ENCODE results near the gene SEC16A.

Gene SEC16A

DNA sequence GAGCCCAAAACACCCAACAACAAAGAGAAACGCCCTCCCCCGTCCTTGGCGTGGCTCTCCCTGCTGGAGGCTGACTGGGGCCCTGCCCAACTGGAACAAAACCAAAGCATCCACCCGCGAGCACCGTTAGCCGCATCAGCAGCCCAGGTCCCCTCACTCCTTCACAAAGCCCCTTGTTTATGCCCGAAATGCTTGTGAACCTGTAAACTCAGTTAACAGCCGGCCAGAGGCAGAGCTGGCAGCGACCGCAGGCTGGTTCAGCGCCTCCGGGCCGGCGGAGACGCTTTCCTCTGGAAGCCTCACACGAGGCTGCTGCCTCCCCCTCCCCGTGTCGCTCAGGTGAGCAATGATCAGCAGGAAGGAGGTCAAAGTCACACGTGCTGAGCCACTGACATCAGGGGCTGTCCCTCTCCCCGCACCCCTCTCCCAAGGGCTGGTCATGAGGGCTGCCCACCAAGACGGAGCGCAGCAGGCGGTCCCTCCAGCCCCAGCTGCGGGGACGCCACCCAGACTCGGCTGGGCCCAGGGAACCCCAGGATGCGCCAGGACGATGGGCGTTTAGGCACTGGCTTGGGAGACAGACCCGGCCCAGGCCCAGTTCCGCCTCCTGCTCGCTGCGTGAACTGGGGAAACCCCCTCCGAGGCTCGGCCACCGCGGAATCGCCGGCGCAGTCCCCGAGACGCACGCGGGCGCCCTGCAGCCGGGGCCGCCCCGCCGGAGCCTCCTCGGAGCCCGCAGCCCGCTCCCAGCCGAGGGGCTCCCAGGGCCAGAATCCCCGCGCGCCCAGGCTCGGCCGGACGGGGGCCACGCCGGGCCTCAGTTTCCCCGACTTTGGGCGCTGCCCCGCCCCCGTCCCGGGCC is 83.4 kb downstream of the SEC16A start:
- ChIA-PET CTCF (no interaction called here), POLR2A (interaction anchor here (0.5 to 1.3 kb wide), 2 partner anchors 10 to 20 kb away, joined by 3 read pairs; no protein-coding TSS in a partner anchor)
- TF ChIP-seq HDGF (IDR thresholded peaks at IDR 0.05; ENCODE audit: borderline replicate concordance) (no peak), CTBP1 (IDR thresholded peaks at IDR 0.05; ENCODE audit: borderline replicate concordance) (no peak), SUZ12 (IDR thresholded peaks at IDR 0.05) (no peak), TARDBP (IDR thresholded peaks at IDR 0.05) (no peak), L3MBTL2 (conservative IDR thresholded peaks at IDR 0.05) (no peak), ELF4 (IDR thresholded peaks at IDR 0.05) (no peak), SP1 (IDR thresholded peaks at IDR 0.05) (no peak), LEF1 (IDR thresholded peaks at IDR 0.05; ENCODE audit: borderline replicate concordance) (no peak), NFRKB (IDR thresholded peaks at IDR 0.05) (no peak), FOXK2 (IDR thresholded peaks at IDR 0.05) (no peak)
- TF ChIP-seq, protein P1, sequence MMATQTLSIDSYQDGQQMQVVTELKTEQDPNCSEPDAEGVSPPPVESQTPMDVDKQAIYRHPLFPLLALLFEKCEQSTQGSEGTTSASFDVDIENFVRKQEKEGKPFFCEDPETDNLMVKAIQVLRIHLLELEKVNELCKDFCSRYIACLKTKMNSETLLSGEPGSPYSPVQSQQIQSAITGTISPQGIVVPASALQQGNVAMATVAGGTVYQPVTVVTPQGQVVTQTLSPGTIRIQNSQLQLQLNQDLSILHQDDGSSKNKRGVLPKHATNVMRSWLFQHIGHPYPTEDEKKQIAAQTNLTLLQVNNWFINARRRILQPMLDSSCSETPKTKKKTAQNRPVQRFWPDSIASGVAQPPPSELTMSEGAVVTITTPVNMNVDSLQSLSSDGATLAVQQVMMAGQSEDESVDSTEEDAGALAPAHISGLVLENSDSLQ (IDR thresholded peaks at IDR 0.05) = no peak
- DNase-seq (ENCODE audit: extremely low spot score) = peak; percentile 27

DNA sequence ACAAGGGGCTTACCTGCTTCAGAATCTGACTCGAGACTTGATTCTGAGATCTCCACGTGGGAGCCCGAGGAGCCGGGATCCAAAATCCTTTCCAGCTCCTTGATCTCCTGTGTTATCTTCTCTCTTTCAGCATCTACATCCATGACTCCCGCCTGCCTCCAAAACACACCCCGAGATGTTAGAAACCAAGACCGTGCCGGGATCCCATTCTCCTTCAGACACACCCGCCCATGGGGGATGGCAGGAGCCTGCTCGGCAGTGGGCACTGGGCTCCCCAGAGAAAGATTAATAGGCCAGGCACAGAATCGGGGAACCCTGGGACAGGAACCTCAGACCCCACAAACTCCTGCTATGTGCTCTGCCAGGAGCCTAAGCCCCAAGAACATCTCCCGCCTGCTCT is 84.6 kb downstream of the SEC16A start:
- no peak for DNase-seq (ENCODE audit: extremely low spot score)
- CTCF ChIA-PET = no interaction called here
- no peak for TF ChIP-seq FOXA1 (IDR thresholded peaks at IDR 0.05)
- no peak for TF ChIP-seq NFRKB (IDR thresholded peaks at IDR 0.05)
- no peak for TF ChIP-seq ARNT (IDR thresholded peaks at IDR 0.05)
- TF ChIP-seq, protein P1 (IDR thresholded peaks at IDR 0.05) = no peak
- TF ChIP-seq LEF1 (IDR thresholded peaks at IDR 0.05; ENCODE audit: borderline replicate concordance) = no peak
- no peak for TF ChIP-seq FOXM1 (IDR thresholded peaks at IDR 0.05; ENCODE audit: borderline replicate concordance)
- TF ChIP-seq SP1 (IDR thresholded peaks at IDR 0.05) = no peak
- no peak for TF ChIP-seq ZNF384 (IDR thresholded peaks at IDR 0.05)
- TF ChIP-seq TARDBP (IDR thresholded peaks at IDR 0.05) = no peak
- no peak for TF ChIP-seq HDGF (IDR thresholded peaks at IDR 0.05; ENCODE audit: borderline replicate concordance)
- TF ChIP-seq SUZ12 (IDR thresholded peaks at IDR 0.05) = no peak
- TF ChIP-seq BHLHE40 (IDR thresholded peaks at IDR 0.05; ENCODE audit: borderline replicate concordance) = no peak
- TF ChIP-seq CTBP1 (IDR thresholded peaks at IDR 0.05; ENCODE audit: borderline replicate concordance) = no peak
- no peak for TF ChIP-seq ELF4 (IDR thresholded peaks at IDR 0.05)
- no peak for TF ChIP-seq L3MBTL2 (conservative IDR thresholded peaks at IDR 0.05)
- POLR2A ChIA-PET = interaction anchor here (1.3 kb wide), 1 partner anchor 11 kb away, joined by 3 read pairs; no protein-coding TSS in a partner anchor

DNA sequence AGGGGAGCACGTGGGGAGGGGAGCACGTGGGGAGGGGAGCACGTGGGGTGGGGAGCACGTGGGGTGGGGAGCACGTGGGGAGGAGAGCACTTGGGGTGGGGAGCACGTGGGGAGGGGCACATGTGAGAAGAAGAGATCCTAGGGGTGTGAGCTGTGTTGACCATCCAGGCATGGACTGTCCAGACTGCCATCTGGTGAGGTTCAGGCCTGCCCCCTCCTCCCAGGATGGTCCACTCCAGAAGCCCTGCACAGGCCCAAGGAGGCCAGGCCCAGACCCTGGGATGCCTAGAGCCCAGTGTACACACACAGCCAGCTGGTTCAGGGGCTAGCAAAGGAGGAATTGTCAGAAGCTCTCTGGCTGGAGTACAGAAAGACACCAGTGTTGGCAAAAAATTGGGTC is 85.2 kb downstream of the SEC16A start:
- CTCF ChIA-PET = no interaction called here
- TF ChIP-seq NFRKB (IDR thresholded peaks at IDR 0.05) (no peak), FOXM1 (IDR thresholded peaks at IDR 0.05; ENCODE audit: borderline replicate concordance) (no peak), SUZ12 (IDR thresholded peaks at IDR 0.05) (no peak), ELF4 (IDR thresholded peaks at IDR 0.05) (no peak), SP1 (IDR thresholded peaks at IDR 0.05) (no peak), FOXA1 (IDR thresholded peaks at IDR 0.05) (no peak), HDGF (IDR thresholded peaks at IDR 0.05; ENCODE audit: borderline replicate concordance) (no peak), BHLHE40 (IDR thresholded peaks at IDR 0.05; ENCODE audit: borderline replicate concordance) (no peak), FOXK2 (IDR thresholded peaks at IDR 0.05) (no peak)
- POLR2A ChIA-PET = interaction anchor here (1.0 kb wide), 1 partner anchor 35 kb away, joined by 4 read pairs; no protein-coding TSS in a partner anchor
- no peak for DNase-seq (ENCODE audit: extremely low spot score)

DNA sequence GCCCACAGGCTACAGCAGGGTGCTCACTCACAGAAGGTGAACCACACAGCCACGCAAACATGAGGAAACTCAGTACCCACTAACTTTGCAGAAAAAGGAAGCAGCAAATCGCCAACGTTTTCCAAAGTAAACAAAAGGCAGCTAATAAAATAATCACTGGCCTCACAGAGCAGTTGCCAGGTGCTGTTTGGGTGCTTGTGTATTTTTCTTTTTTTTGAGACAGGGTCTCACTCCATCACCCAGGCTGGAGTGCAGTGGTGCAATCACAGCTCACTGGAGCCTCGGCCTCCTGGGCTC is 86.7 kb downstream of the SEC16A start:
- TF ChIP-seq FOXM1 (IDR thresholded peaks at IDR 0.05; ENCODE audit: borderline replicate concordance) = no peak
- no peak for TF ChIP-seq FOXK2 (IDR thresholded peaks at IDR 0.05)
- TF ChIP-seq ZNF384 (IDR thresholded peaks at IDR 0.05) = no peak
- TF ChIP-seq HDGF (IDR thresholded peaks at IDR 0.05; ENCODE audit: borderline replicate concordance) = no peak
- no peak for TF ChIP-seq SUZ12 (IDR thresholded peaks at IDR 0.05)
- no peak for TF ChIP-seq SP1 (IDR thresholded peaks at IDR 0.05)

DNA sequence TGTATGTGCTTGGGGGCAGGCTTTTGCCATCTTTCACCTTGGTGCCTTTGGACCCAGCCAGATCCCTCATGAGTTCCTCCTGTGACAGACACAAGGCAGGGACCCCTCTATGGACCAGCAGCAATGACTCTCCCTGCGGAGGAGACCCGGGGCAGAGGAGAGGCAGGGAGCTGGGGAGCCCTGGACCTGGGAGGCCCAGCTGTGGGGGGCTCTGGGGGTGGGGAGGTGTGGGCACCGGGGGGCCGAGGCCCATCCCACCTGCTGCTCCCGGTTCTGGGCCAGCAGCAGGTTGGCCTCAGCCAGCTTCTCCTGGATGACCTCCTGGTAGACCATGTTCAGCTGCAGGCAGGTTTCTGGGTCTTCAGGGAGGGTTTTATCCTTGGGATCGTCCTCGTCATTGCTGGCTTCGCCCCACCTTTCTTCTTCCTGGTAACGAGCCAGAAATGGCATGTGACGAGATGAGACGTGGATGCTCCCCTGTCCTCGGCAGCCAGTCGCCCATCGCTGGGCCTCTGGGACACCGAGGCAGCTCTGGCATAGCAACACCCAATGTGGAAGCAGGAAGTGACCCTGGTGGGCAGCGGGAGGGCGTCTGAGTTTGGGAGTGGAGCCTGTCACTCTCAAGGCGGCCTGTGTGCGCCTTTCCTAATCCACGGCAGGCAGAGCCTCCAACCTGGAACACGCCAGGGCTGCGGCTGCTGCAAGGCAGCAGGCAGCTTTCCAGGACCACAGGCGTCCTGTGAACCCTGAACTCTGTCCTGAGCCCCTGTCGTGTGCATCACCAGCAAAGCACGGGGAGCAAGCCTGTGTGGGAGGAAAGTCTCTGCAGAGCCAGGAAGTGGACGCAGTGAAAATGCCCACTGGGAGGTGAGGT is 87.3 kb downstream of the SEC16A start:
- ChIA-PET POLR2A (no interaction called here), CTCF (no interaction called here)
- DNase-seq (ENCODE audit: extremely low spot score) = no peak
- no peak for TF ChIP-seq CTBP1 (IDR thresholded peaks at IDR 0.05; ENCODE audit: borderline replicate concordance)
- TF ChIP-seq SUZ12 (IDR thresholded peaks at IDR 0.05) = no peak
- TF ChIP-seq, protein P1 (IDR thresholded peaks at IDR 0.05) = no peak
- TF ChIP-seq ARNT (IDR thresholded peaks at IDR 0.05) = no peak
- TF ChIP-seq FOXA1 (IDR thresholded peaks at IDR 0.05) = no peak
- TF ChIP-seq ZNF384 (IDR thresholded peaks at IDR 0.05) = no peak
- TF ChIP-seq L3MBTL2 (conservative IDR thresholded peaks at IDR 0.05) = no peak
- TF ChIP-seq ELF4 (IDR thresholded peaks at IDR 0.05) = no peak
- TF ChIP-seq TARDBP (IDR thresholded peaks at IDR 0.05) = no peak
- no peak for TF ChIP-seq NFRKB (IDR thresholded peaks at IDR 0.05)
- no peak for TF ChIP-seq LEF1 (IDR thresholded peaks at IDR 0.05; ENCODE audit: borderline replicate concordance)
- no peak for TF ChIP-seq HDGF (IDR thresholded peaks at IDR 0.05; ENCODE audit: borderline replicate concordance)
- no peak for TF ChIP-seq FOXK2 (IDR thresholded peaks at IDR 0.05)
- no peak for TF ChIP-seq SP1 (IDR thresholded peaks at IDR 0.05)
- no peak for TF ChIP-seq FOXM1 (IDR thresholded peaks at IDR 0.05; ENCODE audit: borderline replicate concordance)
- no peak for TF ChIP-seq BHLHE40 (IDR thresholded peaks at IDR 0.05; ENCODE audit: borderline replicate concordance)

More for the DNA sequence above, 86.7 kb downstream of the SEC16A start:
- ChIA-PET POLR2A (no interaction called here), CTCF (interaction anchor here (0.6 kb wide), 1 partner anchor 83 kb away, joined by 6 read pairs; no protein-coding TSS in a partner anchor)
- no peak for DNase-seq (ENCODE audit: extremely low spot score)

Data from HEK293T (cell line).